T-cell (primary cell): ENCODE measurements around the gene RPL18. TPM values are rescaled to one million over a fixed set of nuclear protein-coding genes. Genes with fewer than 3 reads are reported as not detected.

Experiments used
- ATAC-seq, 4 experiments: fragments of 200-7000 bp in 3 of 4; fragments of 150-1000 bp in 1 of 4; cut with Tn5 transposase; replicated peaks in 1 of 4; 1 replicate in 3 of 4; 2 replicates in 1 of 4; pipeline ENCODE4 v1.10.0; 2021; ENCODE audit warnings: moderate library complexity in 3 of 4, mild to moderate bottlenecking in 2 of 4, moderate number of reproducible peaks in 1 of 4
- CTCF ChIA-PET, 2 donors: fragments of 300-600 bp; sonication (Branson Sonifier 250); formaldehyde crosslinking; loops; one replicate each; lab custom pipeline; 2022; ENCODE audit warnings: antibody characterized with exemption in 2 of 2; lab: Charles Lee
- POLR2A ChIA-PET, 2 donors: fragments of 300-600 bp; sonication (Branson Sonifier 250); formaldehyde crosslinking; loops; one replicate each; lab custom pipeline; 2022; ENCODE audit warnings: antibody characterized with exemption in 2 of 2; lab: Charles Lee
- DNase-seq, 35 experiments: peaks; one replicate each; pipeline versions ENCODE4 v3.0.0 to v3.0.0-alpha.2; 2013 to 2023
- H3K27ac ChIP-seq: one replicate; pipeline ENCODE4 v1.5.1; 2013; ENCODE audit warnings: low read length
- H3K27me3 ChIP-seq, 2 experiments: replicated peaks in 1 of 2; 1 replicate in 1 of 2; 2 replicates in 1 of 2; pipeline versions ENCODE4 v1.6.1 to v1.7.0; 2013; ENCODE audit warnings: low read length in 1 of 2, mixed read lengths in 1 of 2; ENCODE audit not compliant: control insufficient read depth in 2 of 2, insufficient read depth in 2 of 2; ENCODE audit errors: extremely low read depth in 1 of 2
- H3K36me3 ChIP-seq, 2 donors: 1 replicate in 1 of 2; 2 replicates in 1 of 2; pipeline versions ENCODE4 v1.6.1 to v1.7.0; 2013; ENCODE audit warnings: low read length in 1 of 2; ENCODE audit not compliant: control insufficient read depth in 2 of 2, insufficient read depth in 1 of 2; ENCODE audit errors: extremely low read depth in 1 of 2
- H3K4me1 ChIP-seq, 2 experiments: 1 replicate in 1 of 2; 2 replicates in 1 of 2; pipeline versions ENCODE4 v1.6.1 to v1.7.0; 2013; ENCODE audit warnings: low read length in 2 of 2, mixed read lengths in 1 of 2; ENCODE audit not compliant: insufficient read depth in 2 of 2, control insufficient read depth in 1 of 2; ENCODE audit errors: extremely low read depth in 1 of 2
- H3K4me3 ChIP-seq, 2 donors: 1 replicate in 1 of 2; 2 replicates in 1 of 2; pipeline versions ENCODE4 v1.5.1 to v1.7.0; 2013; ENCODE audit warnings: mild to moderate bottlenecking in 2 of 2, low read length in 1 of 2, moderate library complexity in 1 of 2; ENCODE audit not compliant: control insufficient read depth in 1 of 2; ENCODE audit errors: extremely low read depth in 1 of 2
- H3K9me3 ChIP-seq: 2 replicates; pipeline ENCODE4 v1.7.0; 2013
- H3K27ac Mint-ChIP-seq, 2 donors: one replicate each; pipeline ENCODE4 v1.8.0; 2020 to 2021; ENCODE audit warnings: mild to moderate bottlenecking in 2 of 2, mixed read lengths in 2 of 2
- H3K27me3 Mint-ChIP-seq, 2 donors: one replicate each; pipeline ENCODE4 v1.8.0; 2021 to 2022; ENCODE audit warnings: mixed read lengths in 2 of 2
- H3K36me3 Mint-ChIP-seq: one replicate; pipeline ENCODE4 v1.8.0; 2021; ENCODE audit warnings: mixed read lengths
- H3K4me1 Mint-ChIP-seq, 3 donors: one replicate each; pipeline ENCODE4 v1.8.0; 2020 to 2022; ENCODE audit warnings: mixed read lengths in 3 of 3, mild to moderate bottlenecking in 1 of 3
- H3K4me3 Mint-ChIP-seq, 3 donors: one replicate each; pipeline ENCODE4 v1.8.0; 2020 to 2022; ENCODE audit warnings: mild to moderate bottlenecking in 3 of 3, mixed read lengths in 3 of 3, moderate library complexity in 3 of 3
- H3K9me3 Mint-ChIP-seq, 3 donors: one replicate each; pipeline ENCODE4 v1.8.0; 2020 to 2022; ENCODE audit warnings: mixed read lengths in 3 of 3
- WGBS: methylation state at CpG from one replicate; pipeline ENCODE4 v1.1.5; 2013; ENCODE audit warnings: missing lambda C conversion rate; ENCODE audit not compliant: insufficient coverage; 5-methylcytosine and 5-hydroxymethylcytosine counted together
- total RNA-seq, 35 experiments: library from RNA in 6 of 35; stranded (reverse) in 6 of 35; fragments of 120-200 nt in 1 of 35; gene quantifications; one replicate each; pipeline versions ENCODE4 v1.2.1 to v1.2.4 and lab custom pipeline; 2013 to 2026

The RPL18 gene
- total RNA-seq, 5 donors from 2014 or later (not counting 1 experiment from before 2014, with no cell fraction given): 2,370 to 2,784 (median 2,662) TPM

GRCh38 chr19:48646001-48646721, 27.2 kb upstream of the RPL18 start, which contains the start of gene CA11:
CA11 (minus strand) TSS chr19:48646187; CDS start chr19:48645632, 555 bp downstream.
- ATAC-seq (peak; percentile 81 to 91 (median 85)), DNase-seq (peak; percentile 87 to 95 (median 92))
- ChIA-PET POLR2A (interaction anchor here in 1 of 2 donors (0.5 kb wide), 1 partner anchor 197 kb away, joined by 5 read pairs; no protein-coding TSS in a partner anchor), CTCF (interaction anchor here in 1 of 2 donors (0.6 to 1.9 kb wide), 4 partner anchors 29 to 312 kb away, joined by 3 to 8 read pairs (median 5); no protein-coding TSS in a partner anchor)
- Mint-ChIP-seq H3K27ac (peak within 1 kb of the TSS; percentile 91 to 92), H3K4me1 (peaks cover 41 to 52% (median 49%) of the 10 kb centered on the region in 3 donors), H3K4me3 (peak within 1 kb of the TSS; percentile 80 to 99 (median 90)), H3K36me3 (no peaks in the 10 kb centered on the region), H3K9me3 (no peaks in the 10 kb centered on the region), H3K27me3 (no peaks in the 10 kb centered on the region)
- H3K27ac ChIP-seq: peak within 1 kb of the TSS; percentile 77
- no peaks in the 10 kb centered on the region for H3K9me3 ChIP-seq
- no peaks in the 10 kb centered on the region for H3K27me3 ChIP-seq
- H3K4me3 ChIP-seq: peak within 1 kb of the TSS; percentile 59 to 71
- peaks cover 5 to 58% of the 10 kb centered on the region in 2 experiments for H3K4me1 ChIP-seq
- no peaks in the 10 kb centered on the region for H3K36me3 ChIP-seq
- WGBS: under 1% methylated on average over 24 of the region's 33 CpGs

GRCh38 chr19:48645620-48646000, 26.6 kb upstream of the RPL18 start:
- DNase-seq (peak in 2 of 35 experiments; percentile 24 to 31), ATAC-seq (no peak)
- peaks cover 5 to 58% of the 10 kb centered on the region in 2 experiments for H3K4me1 ChIP-seq
- H3K27ac ChIP-seq: peak overlapping the region; percentile 77
- H3K4me3 ChIP-seq: peak overlapping the region; percentile 59 to 71
- H3K36me3 ChIP-seq: no peaks in the 10 kb centered on the region
- no peaks in the 10 kb centered on the region for H3K27me3 ChIP-seq
- no peaks in the 10 kb centered on the region for H3K9me3 ChIP-seq
- Mint-ChIP-seq H3K9me3 (no peaks in the 10 kb centered on the region), H3K4me1 (peaks cover 39 to 52% (median 46%) of the 10 kb centered on the region in 3 donors), H3K36me3 (no peaks in the 10 kb centered on the region), H3K4me3 (peak overlapping the region; percentile 80 to 99 (median 90)), H3K27ac (peak overlapping the region; percentile 91 to 92), H3K27me3 (no peaks in the 10 kb centered on the region)
- ChIA-PET POLR2A (interaction anchor here in 1 of 2 donors (0.5 kb wide), 1 partner anchor 198 kb away, joined by 5 read pairs; no protein-coding TSS in a partner anchor), CTCF (interaction anchor here in 1 of 2 donors (0.6 to 1.9 kb wide), 4 partner anchors 29 to 312 kb away, joined by 3 to 8 read pairs (median 5); no protein-coding TSS in a partner anchor)
- 1% methylated on average over 6 of the region's 6 CpGs for WGBS

GRCh38 chr19:48644839-48645619, 26.1 kb upstream of the RPL18 start:
- Mint-ChIP-seq H3K4me1 (peaks cover 40 to 52% (median 47%) of the 10 kb centered on the region in 3 donors), H3K27me3 (no peaks in the 10 kb centered on the region), H3K36me3 (no peaks in the 10 kb centered on the region), H3K4me3 (peak overlapping the region; percentile 80 to 99 (median 90)), H3K9me3 (no peaks in the 10 kb centered on the region), H3K27ac (peak overlapping the region; percentile 91 to 92)
- ATAC-seq (peak; percentile 61 to 65 (median 64)), DNase-seq (peak; percentile 54 to 87 (median 70))
- POLR2A ChIA-PET: interaction anchor here in 1 of 2 donors (0.5 kb wide), 2 partner anchors 198 to 349 kb away, joined by 3 to 5 read pairs; partner anchors contain the start of gene RUVBL2
- Histone ChIP-seq H3K36me3 (no peaks in the 10 kb centered on the region), H3K4me3 (peak overlapping the region; percentile 59 to 71), H3K4me1 (peaks cover 5 to 55% of the 10 kb centered on the region in 2 experiments), H3K9me3 (no peaks in the 10 kb centered on the region), H3K27me3 (no peaks in the 10 kb centered on the region), H3K27ac (peak overlapping the region; percentile 77)
- 4% methylated on average over 15 of the region's 25 CpGs for WGBS
- CTCF ChIA-PET: interaction anchor here in 1 of 2 donors (0.7 to 1.9 kb wide), 4 partner anchors 30 to 813 kb away, joined by 3 to 8 read pairs (median 5); no protein-coding TSS in a partner anchor

- H3K27ac Mint-ChIP-seq: peak overlapping the region in 1 of 2 donors; percentile 92
- Histone ChIP-seq H3K27ac (peak overlapping the region; percentile 77), H3K9me3 (no peaks in the 10 kb centered on the region), H3K27me3 (no peaks in the 10 kb centered on the region), H3K4me1 (peaks cover 3 to 57% of the 10 kb centered on the region in 2 experiments), H3K36me3 (no peaks in the 10 kb centered on the region), H3K4me3 (no peak overlapping the region)
- ATAC-seq (no peak), DNase-seq (no peak)
- no CpG with 5 or more reads among the region's 4 CpGs for WGBS
- ChIA-PET CTCF (interaction anchor here in 1 of 2 donors (0.7 kb wide), 1 partner anchor 814 kb away, joined by 3 read pairs; no protein-coding TSS in a partner anchor), POLR2A (interaction anchor here in 1 of 2 donors (0.5 kb wide), 1 partner anchor 349 kb away, joined by 3 read pairs; the partner anchor contains the start of gene RUVBL2)
- H3K27me3 Mint-ChIP-seq: no peaks in the 10 kb centered on the region
- no peaks in the 10 kb centered on the region for H3K9me3 Mint-ChIP-seq
- peaks cover 39 to 48% (median 47%) of the 10 kb centered on the region in 3 donors for H3K4me1 Mint-ChIP-seq
- no peaks in the 10 kb centered on the region for H3K36me3 Mint-ChIP-seq
- peak overlapping the region in 2 of 3 donors; percentile 80 to 99 for H3K4me3 Mint-ChIP-seq
Observed at GRCh38 chr19:48644355-48644754, 25.4 kb upstream of the RPL18 start.

GRCh38 chr19:48642862-48643261, 23.9 kb upstream of the RPL18 start:
- ATAC-seq: no peak
- Mint-ChIP-seq H3K4me1 (peaks cover 42 to 51% (median 49%) of the 10 kb centered on the region in 3 donors), H3K27ac (peak overlapping the region in 1 of 2 donors; percentile 1), H3K9me3 (no peaks in the 10 kb centered on the region), H3K4me3 (no peak overlapping the region), H3K36me3 (no peaks in the 10 kb centered on the region), H3K27me3 (no peaks in the 10 kb centered on the region)
- peaks cover 0 to 4% of the 10 kb centered on the region in 2 experiments for H3K27me3 ChIP-seq
- no peaks in the 10 kb centered on the region for H3K36me3 ChIP-seq
- no peak overlapping the region for H3K27ac ChIP-seq
- WGBS: 93% methylated on average over 3 of the region's 5 CpGs
- no peak overlapping the region for H3K4me3 ChIP-seq
- CTCF ChIA-PET: no interaction called here
- H3K9me3 ChIP-seq: no peaks in the 10 kb centered on the region
- no peak for DNase-seq
- H3K4me1 ChIP-seq: peaks cover 5 to 58% of the 10 kb centered on the region in 2 experiments
- POLR2A ChIA-PET: interaction anchor here in 1 of 2 donors (0.6 kb wide), 1 partner anchor 232 kb away, joined by 5 read pairs; no protein-coding TSS in a partner anchor
